Dendritic cell treated with granulocyte-macrophage colony-stimulating factor and Interleukin-4, amounts not matched to agents 40 ng/mL and 50 ng/mL, for 4 days (primary cell): ENCODE measurements around the gene DPP6.

Experiments
- H3K27ac Mint-ChIP-seq: one replicate; pipeline ENCODE4 v1.8.0; 2022; ENCODE audit warnings: mild to moderate bottlenecking, mixed read lengths
- H3K27me3 Mint-ChIP-seq: one replicate; pipeline ENCODE4 v1.8.0; 2022; ENCODE audit warnings: mild to moderate bottlenecking, mixed read lengths
- H3K36me3 Mint-ChIP-seq: one replicate; pipeline ENCODE4 v1.8.0; 2022; ENCODE audit warnings: low read depth, mixed read lengths
- H3K4me1 Mint-ChIP-seq: one replicate; pipeline ENCODE4 v1.8.0; 2022; ENCODE audit warnings: low read depth, mixed read lengths
- H3K4me3 Mint-ChIP-seq: one replicate; pipeline ENCODE4 v1.8.0; 2022; ENCODE audit warnings: mild to moderate bottlenecking, moderate library complexity, mixed read lengths
- H3K9me3 Mint-ChIP-seq: one replicate; pipeline ENCODE4 v1.8.0; 2022; ENCODE audit warnings: mixed read lengths
- intact Hi-C: fragments of 100-400 bp; cut with micrococcal nuclease; formaldehyde crosslinking; loops from one replicate; pipeline ENCODE4 v1.15.0; 2022

DPP6 gene

DNA sequence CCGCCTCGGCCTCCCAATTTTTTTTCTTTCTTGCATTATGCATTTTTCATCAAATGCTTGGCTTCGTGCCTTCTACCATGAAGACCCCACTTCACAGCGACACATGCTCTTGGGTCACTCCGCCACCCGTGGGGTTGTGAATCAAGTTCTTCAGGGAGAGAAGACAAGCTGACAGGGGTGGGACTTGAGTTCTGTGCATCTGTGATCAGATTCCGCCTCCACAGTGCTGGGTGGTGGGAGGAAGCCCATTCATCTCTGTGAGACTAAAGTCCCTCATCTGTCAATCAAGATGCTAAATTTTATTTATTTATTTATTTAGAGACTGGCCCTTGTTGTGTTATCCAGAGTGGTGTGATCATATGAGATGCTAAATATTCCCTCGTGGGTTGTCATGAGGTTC lies 333.0 kb downstream of the DPP6 start:
- H3K4me3 Mint-ChIP-seq = no peak overlapping the region
- intact Hi-C loops = no loop called here

DNA sequence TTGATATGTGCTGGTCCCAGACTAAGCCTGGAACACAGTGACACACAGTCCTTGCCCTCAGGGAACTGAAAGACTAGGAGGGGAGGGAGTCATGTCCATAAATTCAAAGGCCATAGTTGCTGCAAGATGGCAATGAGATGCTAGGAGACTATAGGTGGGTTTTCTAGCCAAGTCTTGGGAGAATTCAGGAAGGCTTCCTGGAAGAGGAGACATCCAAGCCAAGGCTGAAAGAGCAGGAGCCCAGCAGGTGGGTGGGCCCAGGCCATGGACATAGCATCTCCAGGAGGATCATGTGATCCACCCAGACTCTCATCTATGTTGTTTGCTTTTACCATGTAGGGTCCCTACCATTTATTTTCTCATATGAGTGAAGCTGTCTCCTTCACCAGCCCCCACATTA lies 335.1 kb downstream of the DPP6 start:
- H3K27me3 Mint-ChIP-seq = no peaks in the 10 kb centered on the region
- intact Hi-C loops = no loop called here
- H3K27ac Mint-ChIP-seq = no peak overlapping the region
- H3K9me3 Mint-ChIP-seq = peaks cover 53% of the 10 kb centered on the region
- no peak overlapping the region for H3K4me3 Mint-ChIP-seq
- H3K36me3 Mint-ChIP-seq = no peaks in the 10 kb centered on the region
- no peaks in the 10 kb centered on the region for H3K4me1 Mint-ChIP-seq

More for the DNA sequence above, 333.0 kb downstream of the DPP6 start:
- peaks cover 43% of the 10 kb centered on the region for H3K9me3 Mint-ChIP-seq
- no peaks in the 10 kb centered on the region for H3K27me3 Mint-ChIP-seq
- no peak overlapping the region for H3K27ac Mint-ChIP-seq
- H3K36me3 Mint-ChIP-seq = no peaks in the 10 kb centered on the region
- no peaks in the 10 kb centered on the region for H3K4me1 Mint-ChIP-seq

DNA sequence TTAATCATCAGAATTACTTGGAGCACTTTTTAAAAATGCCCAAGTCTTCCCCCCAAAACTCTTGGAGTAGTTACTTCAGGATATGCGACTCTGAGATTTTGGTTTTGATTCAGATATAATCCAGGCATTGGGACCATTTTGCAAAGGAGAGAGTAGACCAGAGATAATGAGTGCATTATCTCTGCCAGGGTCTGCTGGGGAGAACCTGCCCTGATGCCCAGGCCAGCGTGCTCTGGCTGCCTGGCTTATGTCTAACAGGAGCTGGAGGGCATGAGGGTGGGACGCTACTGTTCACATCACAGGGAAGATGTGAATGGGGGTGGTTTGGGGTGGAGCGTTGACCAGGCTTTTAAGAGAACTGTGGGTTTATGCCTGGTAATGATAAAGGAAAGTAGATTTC lies 336.2 kb downstream of the DPP6 start:
- H3K27me3 Mint-ChIP-seq = no peaks in the 10 kb centered on the region

DNA sequence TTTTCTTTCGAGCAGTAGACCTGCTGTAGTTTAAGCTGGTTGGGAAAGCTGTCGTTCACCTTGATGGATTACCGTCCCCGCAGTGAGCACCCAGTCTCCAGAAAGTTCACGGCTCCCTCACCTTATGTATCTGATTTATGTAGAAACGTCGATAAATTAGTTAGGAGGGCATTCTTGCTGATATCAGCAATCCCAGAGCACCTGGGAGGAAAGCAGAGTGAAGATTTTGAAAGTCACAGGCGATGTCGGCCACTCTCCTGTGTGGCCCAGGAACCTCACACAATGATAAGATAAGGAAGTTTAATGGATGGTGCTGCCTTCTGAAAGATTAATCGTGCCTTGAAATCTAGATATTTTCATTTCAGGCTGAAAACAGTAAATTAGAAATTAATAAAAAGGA lies 336.8 kb downstream of the DPP6 start:
- Mint-ChIP-seq H3K4me3 (no peak overlapping the region), H3K27me3 (no peaks in the 10 kb centered on the region), H3K27ac (no peak overlapping the region), H3K9me3 (peaks cover 48% of the 10 kb centered on the region), H3K36me3 (no peaks in the 10 kb centered on the region), H3K4me1 (no peaks in the 10 kb centered on the region)
- intact Hi-C loops = no loop called here

More for the DNA sequence above, 336.2 kb downstream of the DPP6 start:
- peaks cover 53% of the 10 kb centered on the region for H3K9me3 Mint-ChIP-seq
- H3K4me1 Mint-ChIP-seq = no peaks in the 10 kb centered on the region
- no peak overlapping the region for H3K4me3 Mint-ChIP-seq
- H3K27ac Mint-ChIP-seq = no peak overlapping the region
- H3K36me3 Mint-ChIP-seq = no peaks in the 10 kb centered on the region
- intact Hi-C loops = no loop called here

DNA sequence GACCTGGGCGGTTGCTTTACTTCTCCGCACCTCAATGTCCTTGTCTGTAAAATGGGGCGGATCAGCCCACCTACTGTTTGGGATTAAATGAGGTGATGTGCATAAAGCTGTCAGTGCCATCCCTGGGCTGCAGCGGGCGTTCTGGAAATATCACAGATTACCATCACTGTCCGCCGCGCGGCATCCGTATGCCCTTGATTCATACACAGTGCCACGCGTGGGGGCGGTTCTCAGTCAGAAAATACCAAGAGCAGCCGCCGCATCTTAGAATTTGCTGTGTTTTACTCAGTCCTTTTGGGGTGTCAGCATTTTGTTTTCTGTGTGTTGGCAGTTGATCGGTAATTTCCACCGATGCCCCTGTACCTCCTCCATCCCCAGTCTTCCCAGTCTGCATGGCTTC lies 338.8 kb downstream of the DPP6 start:
- no peak overlapping the region for H3K4me3 Mint-ChIP-seq
- H3K36me3 Mint-ChIP-seq = no peaks in the 10 kb centered on the region
- no peaks in the 10 kb centered on the region for H3K27me3 Mint-ChIP-seq
- intact Hi-C loops = no loop called here
- peaks cover 39% of the 10 kb centered on the region for H3K9me3 Mint-ChIP-seq
- H3K27ac Mint-ChIP-seq = no peak overlapping the region
- H3K4me1 Mint-ChIP-seq = no peaks in the 10 kb centered on the region

DNA sequence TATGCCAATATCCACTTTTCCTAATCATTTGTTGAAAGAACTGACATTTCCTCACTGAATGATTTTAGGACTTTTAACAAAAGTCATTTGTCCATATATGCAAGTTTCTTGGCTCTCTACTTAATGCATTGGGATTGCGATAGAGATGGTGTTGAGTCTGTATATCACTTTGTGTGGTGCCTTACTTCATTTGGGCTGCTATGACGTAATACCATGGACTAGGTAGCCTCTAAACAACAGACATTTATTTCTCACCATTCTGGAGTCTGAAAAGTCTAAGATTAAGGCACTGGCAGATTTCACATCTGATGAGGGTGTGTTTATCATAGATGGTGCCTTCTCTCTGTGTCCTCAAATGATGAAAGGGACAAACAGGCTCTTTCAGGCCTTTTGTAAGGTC lies 342.6 kb downstream of the DPP6 start:
- Mint-ChIP-seq H3K27ac (no peak overlapping the region), H3K9me3 (peaks cover 26% of the 10 kb centered on the region), H3K4me3 (no peak overlapping the region), H3K4me1 (no peaks in the 10 kb centered on the region), H3K36me3 (no peaks in the 10 kb centered on the region), H3K27me3 (no peaks in the 10 kb centered on the region)
- intact Hi-C loops = no loop called here

DNA sequence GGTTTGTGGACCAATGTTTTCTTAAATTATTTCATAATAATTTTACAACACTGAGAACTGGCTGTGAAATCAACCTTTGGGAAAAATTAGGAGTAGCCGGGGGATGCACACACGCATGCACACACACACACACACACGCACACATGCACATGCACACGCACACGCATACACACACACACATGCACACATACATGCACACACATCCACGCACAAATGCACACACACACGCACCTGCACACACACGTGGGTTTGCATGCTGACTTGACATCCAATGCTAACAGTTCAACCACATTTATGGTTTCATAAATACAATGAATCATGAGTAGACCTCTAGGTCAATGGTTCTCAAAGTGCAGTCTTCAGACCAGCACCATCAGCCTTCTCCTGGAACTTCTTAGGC lies 354.1 kb downstream of the DPP6 start:
- H3K4me1 Mint-ChIP-seq = no peaks in the 10 kb centered on the region
- H3K9me3 Mint-ChIP-seq = peaks cover 8% of the 10 kb centered on the region
- no peaks in the 10 kb centered on the region for H3K36me3 Mint-ChIP-seq
- no peak overlapping the region for H3K27ac Mint-ChIP-seq
- no peak overlapping the region for H3K4me3 Mint-ChIP-seq
- H3K27me3 Mint-ChIP-seq = no peaks in the 10 kb centered on the region
- intact Hi-C loops = no loop called here

DNA sequence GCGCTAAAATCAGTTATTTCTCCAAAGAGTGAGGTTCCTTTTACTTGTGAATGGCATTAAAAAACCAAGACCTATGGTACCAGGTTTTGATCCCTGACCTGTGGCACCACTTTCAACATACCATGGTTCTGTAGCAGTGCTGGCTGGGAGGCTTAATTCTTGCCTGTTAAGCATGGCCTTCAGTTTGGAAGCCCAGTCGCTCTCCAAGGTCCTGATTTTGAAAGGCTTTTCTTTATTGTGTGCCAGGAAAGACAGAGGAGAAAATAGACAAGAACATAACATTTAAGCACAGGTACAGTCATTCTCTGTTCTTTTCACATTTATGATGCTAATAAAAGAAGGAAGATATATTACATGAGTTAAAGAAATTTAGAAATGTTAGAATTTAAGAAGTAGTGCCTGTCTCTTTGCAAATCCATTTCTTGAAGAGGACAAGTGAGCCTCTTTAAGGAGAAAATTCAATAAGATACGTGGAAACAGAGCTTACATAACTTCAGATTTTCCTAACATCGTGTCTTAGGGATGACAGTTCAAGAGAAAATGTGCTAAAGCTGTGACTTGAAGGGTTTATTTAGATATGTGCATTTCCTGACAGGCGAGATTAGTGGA lies 357.6 kb downstream of the DPP6 start:
- Mint-ChIP-seq H3K4me3 (no peak overlapping the region), H3K36me3 (no peaks in the 10 kb centered on the region), H3K27me3 (no peaks in the 10 kb centered on the region), H3K4me1 (no peaks in the 10 kb centered on the region), H3K27ac (no peak overlapping the region), H3K9me3 (peaks cover 10% of the 10 kb centered on the region)
- intact Hi-C loops = no loop called here

DNA sequence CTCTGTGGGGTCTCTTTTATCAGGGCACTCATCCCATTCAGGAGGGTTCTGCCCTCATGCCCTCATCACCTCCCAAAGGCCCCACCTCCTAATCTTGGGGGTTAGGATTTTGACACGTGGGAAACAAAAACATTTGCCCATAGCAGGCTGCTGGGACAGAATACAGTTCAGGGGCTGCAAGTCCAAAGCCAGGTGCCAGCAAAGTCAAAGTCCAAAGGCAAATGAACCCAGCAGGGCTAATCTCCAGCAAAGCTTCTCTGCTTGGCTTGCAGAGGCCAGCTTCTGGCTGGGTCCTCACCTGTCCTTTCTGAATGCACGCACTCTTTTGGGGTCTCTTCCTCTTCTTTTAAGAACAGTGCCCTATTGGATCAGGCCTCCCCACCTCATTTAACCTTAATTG lies 359.9 kb downstream of the DPP6 start:
- H3K9me3 Mint-ChIP-seq = peaks cover 10% of the 10 kb centered on the region
- no peaks in the 10 kb centered on the region for H3K27me3 Mint-ChIP-seq
- no peaks in the 10 kb centered on the region for H3K36me3 Mint-ChIP-seq
- H3K4me3 Mint-ChIP-seq = no peak overlapping the region
- no peak overlapping the region for H3K27ac Mint-ChIP-seq
- intact Hi-C loops = no loop called here
- no peaks in the 10 kb centered on the region for H3K4me1 Mint-ChIP-seq

DNA sequence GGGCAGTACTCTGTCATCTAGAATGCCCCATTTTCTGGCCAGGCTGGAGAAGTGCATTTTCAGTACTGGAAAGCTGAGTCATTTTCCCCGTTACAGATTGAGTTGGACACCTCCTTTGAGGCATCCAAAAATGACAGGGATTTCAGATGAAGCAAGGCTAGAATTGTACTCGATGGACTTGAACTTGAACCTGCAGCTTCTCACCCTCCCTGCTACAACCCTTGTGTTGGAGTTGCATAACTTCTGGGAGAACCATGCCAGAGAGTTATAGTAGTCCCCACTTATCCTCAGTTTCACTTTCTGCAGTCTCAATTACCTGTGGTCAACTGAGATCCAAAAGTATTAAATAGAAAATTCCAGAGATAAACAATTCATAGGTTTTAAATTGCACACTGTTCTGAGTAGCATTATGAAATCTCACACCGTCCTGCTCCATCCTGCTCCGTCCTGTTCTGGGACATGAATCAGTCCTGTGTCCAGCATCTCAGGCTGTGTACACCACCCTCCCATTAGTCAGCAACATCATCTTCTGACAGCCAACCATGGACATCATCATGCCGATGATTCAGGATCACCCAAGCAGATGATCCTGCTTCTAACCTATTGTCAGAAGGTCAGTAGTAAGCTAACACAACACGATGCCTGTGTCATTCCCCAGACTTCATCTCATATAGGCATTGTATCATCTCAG lies 363.7 kb downstream of the DPP6 start:
- H3K4me1 Mint-ChIP-seq = no peaks in the 10 kb centered on the region
- H3K36me3 Mint-ChIP-seq = no peaks in the 10 kb centered on the region
- no peaks in the 10 kb centered on the region for H3K27me3 Mint-ChIP-seq
- H3K27ac Mint-ChIP-seq = no peak overlapping the region
- intact Hi-C loops = no loop called here
- H3K9me3 Mint-ChIP-seq = peaks cover 46% of the 10 kb centered on the region
- H3K4me3 Mint-ChIP-seq = no peak overlapping the region

DNA sequence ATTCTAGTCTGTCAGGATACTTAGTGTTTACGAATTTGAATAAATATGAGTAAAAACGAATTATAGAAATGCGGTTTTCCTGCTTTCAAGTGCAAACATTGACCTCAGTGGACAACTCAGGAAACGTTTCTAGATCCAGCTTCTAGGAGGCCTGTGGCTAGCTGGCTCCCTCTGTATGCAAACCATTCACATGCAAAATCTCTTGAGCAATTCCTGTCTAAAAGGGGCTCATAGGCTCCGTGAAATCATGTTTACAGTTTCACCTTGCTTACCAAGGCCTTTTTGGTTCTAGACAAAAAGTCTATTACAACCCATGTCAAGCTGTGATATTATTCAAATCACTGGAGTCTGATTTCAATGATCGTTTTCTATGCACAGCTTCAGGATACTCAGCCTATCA lies 364.5 kb downstream of the DPP6 start:
- Mint-ChIP-seq H3K27me3 (no peaks in the 10 kb centered on the region), H3K4me1 (no peaks in the 10 kb centered on the region), H3K4me3 (no peak overlapping the region), H3K36me3 (no peaks in the 10 kb centered on the region), H3K27ac (no peak overlapping the region), H3K9me3 (peaks cover 53% of the 10 kb centered on the region)
- intact Hi-C loops = no loop called here

DNA sequence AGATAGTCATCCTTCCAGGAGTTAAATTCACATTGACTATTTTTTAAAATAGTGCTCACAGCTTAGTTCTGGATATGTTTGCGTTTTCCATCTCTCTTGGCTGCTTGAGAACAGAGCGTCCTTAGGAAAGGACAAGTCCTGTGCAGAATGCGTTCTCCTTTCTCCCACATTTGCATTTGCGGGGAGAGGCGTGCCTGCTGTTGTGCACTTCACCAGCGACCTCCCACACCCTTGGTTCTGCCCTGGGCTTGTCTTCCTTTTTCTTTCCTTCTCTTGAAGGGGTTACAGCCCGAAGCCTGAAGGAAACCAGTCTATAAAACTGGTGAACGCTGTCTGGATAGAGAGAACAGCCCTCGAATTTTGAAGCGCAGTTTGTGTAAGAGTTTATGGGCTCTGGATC lies 367.1 kb downstream of the DPP6 start:
- intact Hi-C loops = no loop called here
- H3K9me3 Mint-ChIP-seq = peaks cover 64% of the 10 kb centered on the region
- no peaks in the 10 kb centered on the region for H3K4me1 Mint-ChIP-seq
- no peak overlapping the region for H3K4me3 Mint-ChIP-seq
- no peaks in the 10 kb centered on the region for H3K27me3 Mint-ChIP-seq
- no peaks in the 10 kb centered on the region for H3K36me3 Mint-ChIP-seq
- no peak overlapping the region for H3K27ac Mint-ChIP-seq

DNA sequence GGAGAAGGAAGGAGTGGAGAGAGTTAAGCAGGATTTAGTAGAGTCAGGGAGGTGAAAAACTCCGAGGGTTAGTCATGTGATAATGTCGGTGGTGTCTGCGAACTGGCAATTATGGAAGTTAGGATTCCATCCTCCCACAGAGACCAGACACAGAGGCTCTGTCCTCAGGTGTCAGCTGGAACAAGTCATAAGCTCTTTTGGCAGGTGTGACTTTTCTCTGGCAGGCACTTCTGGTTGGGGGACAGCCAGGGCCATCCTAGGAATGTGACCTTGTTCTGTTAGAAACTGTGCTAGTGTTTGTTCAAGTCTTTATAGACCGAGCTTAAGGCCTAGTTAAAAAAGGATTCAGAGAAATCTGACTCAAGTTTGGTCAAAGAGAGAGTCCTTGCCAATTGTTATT lies 371.0 kb downstream of the DPP6 start:
- H3K9me3 Mint-ChIP-seq = peaks cover 58% of the 10 kb centered on the region

DNA sequence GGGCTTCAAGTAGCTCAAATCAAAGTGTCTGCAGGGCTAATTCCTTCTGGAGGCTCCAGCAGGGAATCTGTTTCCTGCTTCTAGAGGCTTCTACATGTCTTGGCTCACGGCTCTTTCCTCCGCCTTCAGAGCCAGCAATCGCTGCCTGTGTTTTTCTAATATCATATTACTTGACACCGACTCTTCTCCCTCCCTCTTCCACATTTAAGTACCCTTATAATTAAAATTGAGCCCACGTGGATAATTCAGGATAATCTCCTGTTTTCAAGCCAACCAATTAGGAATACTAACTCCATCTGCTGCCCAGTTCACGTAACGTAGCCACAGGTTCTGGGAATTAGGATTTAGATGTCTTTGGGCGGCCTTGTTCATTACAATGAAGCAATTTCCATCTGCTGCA lies 372.2 kb downstream of the DPP6 start:
- intact Hi-C loops = no loop called here

More for the DNA sequence above, 371.0 kb downstream of the DPP6 start:
- intact Hi-C loops = no loop called here
- H3K4me3 Mint-ChIP-seq = no peak overlapping the region
- H3K36me3 Mint-ChIP-seq = no peaks in the 10 kb centered on the region
- H3K27ac Mint-ChIP-seq = no peak overlapping the region
- no peaks in the 10 kb centered on the region for H3K27me3 Mint-ChIP-seq
- no peaks in the 10 kb centered on the region for H3K4me1 Mint-ChIP-seq

DNA sequence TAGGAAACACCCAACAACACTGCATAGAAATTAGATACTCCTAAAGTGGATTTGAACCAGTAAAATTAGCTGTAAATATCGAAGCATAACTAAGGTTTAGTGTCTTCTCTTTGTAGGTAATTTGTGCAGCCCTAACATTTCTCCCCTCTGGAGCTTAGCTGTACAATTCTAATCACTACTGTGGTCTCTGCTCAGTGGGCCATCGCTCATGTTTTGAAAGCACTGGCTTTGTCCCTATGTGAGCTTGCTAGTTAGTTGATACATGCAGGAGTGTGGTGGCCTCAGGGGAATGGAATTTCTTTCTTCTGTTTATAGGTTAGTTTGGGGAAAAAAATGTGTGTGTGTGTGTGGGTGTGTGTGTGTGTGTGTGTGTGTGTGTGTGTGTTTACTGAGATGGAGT lies 373.1 kb downstream of the DPP6 start:
- Mint-ChIP-seq H3K36me3 (no peaks in the 10 kb centered on the region), H3K4me3 (no peak overlapping the region), H3K27me3 (no peaks in the 10 kb centered on the region), H3K27ac (no peak overlapping the region), H3K4me1 (no peaks in the 10 kb centered on the region), H3K9me3 (peaks cover 55% of the 10 kb centered on the region)
- intact Hi-C loops = no loop called here

More for the DNA sequence above, 372.2 kb downstream of the DPP6 start:
- Mint-ChIP-seq H3K4me1 (no peaks in the 10 kb centered on the region), H3K36me3 (no peaks in the 10 kb centered on the region), H3K9me3 (peaks cover 58% of the 10 kb centered on the region), H3K27me3 (no peaks in the 10 kb centered on the region), H3K4me3 (no peak overlapping the region), H3K27ac (no peak overlapping the region)
